Measurements from ENCODE around the gene HNRNPH3. TPM values are rescaled to one million over a fixed set of nuclear protein-coding genes. Genes with fewer than 3 reads are reported as not detected.
A peak's percentile ranks its signal among the peaks of the same experiment; 100 is the strongest.

Gene HNRNPH3
- total RNA-seq, 3 donors from 2014 or later = 87.4 to 135 (median 102) TPM

GRCh38 chr10:68333440-68334431, 1.9 kb downstream of the HNRNPH3 start:
- intact Hi-C loops (cut with DNase I, micrococcal nuclease) = no loop called here
- H3K36me3 ChIP-seq (ENCODE audit: low read depth) = no peaks in the 10 kb centered on the region
- no peak for TF ChIP-seq CTCF (IDR thresholded peaks at IDR 0.05)
- no peak for DNase-seq
- no peak for ATAC-seq
- H3K9me3 ChIP-seq = no peaks in the 10 kb centered on the region
- peaks cover 51% of the 10 kb centered on the region for H3K4me1 ChIP-seq (ENCODE audit: low read depth)
- peak overlapping the region; percentile 89 for H3K4me3 ChIP-seq

GRCh38 chr10:68334672-68335467, 3.0 kb downstream of the HNRNPH3 start:
- Histone ChIP-seq H3K4me1 (ENCODE audit: low read depth) (peaks cover 40% of the 10 kb centered on the region), H3K9me3 (no peaks in the 10 kb centered on the region), H3K4me3 (no peak overlapping the region), H3K36me3 (ENCODE audit: low read depth) (peaks cover 5% of the 10 kb centered on the region)
- ATAC-seq = no peak
- DNase-seq = no peak
- TF ChIP-seq CTCF (IDR thresholded peaks at IDR 0.05) = no peak
- intact Hi-C loops (cut with DNase I, micrococcal nuclease) = no loop called here

GRCh38 chr10:68336754-68337351, 5.0 kb downstream of the HNRNPH3 start:
- ATAC-seq (no peak), DNase-seq (no peak)
- peaks cover 34% of the 10 kb centered on the region for H3K4me1 ChIP-seq (ENCODE audit: low read depth)
- H3K36me3 ChIP-seq (ENCODE audit: low read depth) = peaks cover 17% of the 10 kb centered on the region
- no peak for TF ChIP-seq CTCF (IDR thresholded peaks at IDR 0.05)
- no peak overlapping the region for H3K4me3 ChIP-seq
- intact Hi-C loops (cut with DNase I, micrococcal nuclease) = no loop called here
- H3K9me3 ChIP-seq = no peaks in the 10 kb centered on the region

- Histone ChIP-seq H3K4me1 (ENCODE audit: low read depth) (peaks cover 22% of the 10 kb centered on the region), H3K9me3 (no peaks in the 10 kb centered on the region), H3K4me3 (no peak overlapping the region), H3K36me3 (ENCODE audit: low read depth) (peaks cover 17% of the 10 kb centered on the region)
- intact Hi-C loops (cut with DNase I, micrococcal nuclease) = no loop called here
- DNase-seq = no peak
- TF ChIP-seq CTCF (IDR thresholded peaks at IDR 0.05) = no peak
- ATAC-seq = no peak
These were observed 8.7 kb downstream of the HNRNPH3 start for GRCh38 chr10:68340358-68341080.

Data from mucosa of descending colon (tissue), 3 donors.